ENCODE measurements around the gene MYOF.
"Not testable (repeated sequence)": the region's sequence is repeated elsewhere in the genome, so short reads cannot be mapped to it uniquely, and the experiment has no call there.

Gene MYOF

GRCh38 chr10:93419016-93419415 lies 63.1 kb downstream of the MYOF start:
- DNase-seq, result not testable (repeated sequence)

GRCh38 chr10:93417921-93418320 lies 64.2 kb downstream of the MYOF start:
- no peak for DNase-seq

GRCh38 chr10:93417266-93417665 lies 64.9 kb downstream of the MYOF start:
- DNase-seq, result no peak

- DNase-seq, result no peak
Observed at GRCh38 chr10:93416824-93417223, 65.3 kb downstream of the MYOF start.

- DNase-seq, result no peak
Observed at GRCh38 chr10:93415693-93416092, 66.4 kb downstream of the MYOF start.

- no peak for DNase-seq
Observed at GRCh38 chr10:93413252-93413689, 68.9 kb downstream of the MYOF start.

- DNase-seq, result peak; percentile 50
Observed at GRCh38 chr10:93412801-93413200, 69.3 kb downstream of the MYOF start.

- DNase-seq, result no peak
Observed at GRCh38 chr10:93410697-93411348, 71.3 kb downstream of the MYOF start.

- no peak for DNase-seq
Observed at GRCh38 chr10:93408783-93409182, 73.4 kb downstream of the MYOF start.

- no peak for DNase-seq
Observed at GRCh38 chr10:93406364-93407145, 75.6 kb downstream of the MYOF start.

GRCh38 chr10:93404048-93404354 lies 78.1 kb downstream of the MYOF start:
- DNase-seq, result no peak

GRCh38 chr10:93403152-93404047 lies 78.7 kb downstream of the MYOF start:
- no peak for DNase-seq

GRCh38 chr10:93402192-93402591 lies 79.9 kb downstream of the MYOF start:
- no peak for DNase-seq

GRCh38 chr10:93398528-93398927 lies 83.6 kb downstream of the MYOF start:
- no peak for DNase-seq

- DNase-seq, result no peak
Observed at GRCh38 chr10:93397020-93397419, 85.1 kb downstream of the MYOF start.

- DNase-seq, result no peak
Observed at GRCh38 chr10:93393211-93393610, 88.9 kb downstream of the MYOF start.

- no peak for DNase-seq
Observed at GRCh38 chr10:93392121-93392520, 90.0 kb downstream of the MYOF start.

GRCh38 chr10:93390306-93391090 lies 91.6 kb downstream of the MYOF start:
- no peak for DNase-seq

- DNase-seq, result peak; percentile 1
Observed at GRCh38 chr10:93386631-93387369, 95.3 kb downstream of the MYOF start.

- no peak for DNase-seq
Observed at GRCh38 chr10:93385345-93385744, 96.8 kb downstream of the MYOF start.

GRCh38 chr10:93384006-93384405 lies 98.1 kb downstream of the MYOF start:
- no peak for DNase-seq

GRCh38 chr10:93383562-93383981 lies 98.6 kb downstream of the MYOF start:
- DNase-seq, result no peak

Data from SIG-M5 (cell line).